Right cardiac atrium (tissue), 5 donors: Measurements from ENCODE around the gene KIT. TPM values are rescaled to one million over a fixed set of nuclear protein-coding genes. Genes with fewer than 3 reads are reported as not detected.

Experiments used
- ATAC-seq, 2 donors: fragments of 200-7000 bp; cut with Tn5 transposase; one replicate each; pipeline versions ENCODE4 v1.8.0 to v1.9.1; 2020; ENCODE audit warnings: moderate library complexity in 2 of 2, mild to moderate bottlenecking in 1 of 2
- DNase-seq, 3 donors: peaks; one replicate each; pipeline ENCODE4 v3.0.0-alpha.2; 2020
- H3K27ac ChIP-seq: one replicate; pipeline ENCODE4 v1.5.1; 2013; ENCODE audit warnings: mild to moderate bottlenecking, low read length, control low read depth, moderate library complexity
- H3K27me3 ChIP-seq: one replicate; pipeline ENCODE4 v1.6.1; 2013; ENCODE audit not compliant: control insufficient read depth, insufficient read depth
- H3K4me1 ChIP-seq: one replicate; pipeline ENCODE4 v1.6.1; 2013; ENCODE audit warnings: low read length; ENCODE audit not compliant: control insufficient read depth, insufficient read depth
- H3K4me3 ChIP-seq: one replicate; pipeline ENCODE4 v1.5.1; 2013; ENCODE audit warnings: low read length, control low read depth
- H3K9me3 ChIP-seq: one replicate; pipeline ENCODE4 v1.6.1; 2013; ENCODE audit warnings: low read length; ENCODE audit not compliant: control insufficient read depth
- WGBS: extraction: QIAGEN DNeasy Blood & Tissue Kit; methylation state at CpG from one replicate; pipeline ENCODE4 v1.1.7; 2013; 5-methylcytosine and 5-hydroxymethylcytosine counted together
- intact Hi-C, 4 donors: fragments of 100-400 bp; cut with DNase I; formaldehyde crosslinking; loops; one replicate each; pipeline versions ENCODE4 v1.11.0 to v1.14.0; 2022 to 2023
- polyA plus RNA-seq: library from polyadenylated mRNA; stranded (reverse); fragments of 200-250 nt; gene quantifications from one replicate; pipeline ENCODE4 v1.2.3, GENCODE V29; 2013
- total RNA-seq, 4 donors: library from RNA; stranded (reverse); fragmentation: NEBNext Ultra II Directional; extraction: Animal tissue kit (Norgen Biotek cat#: 25700); gene quantifications; one replicate each; pipeline ENCODE4 v1.2.1, GENCODE V29; 2021
- donor health status: healthy with polysubstance abuse.
- donor health status: DM: no; HTN: yes; CAD: no.
- donor health status: DM: no; HTN: no; CAD: no.
- donor health status: DM: no; HTN: yes; CAD: no; lungs with severe emphysema.
- donor health status: DM: yes; HTN: yes; CAD: no.

KIT gene
- total and polyA plus RNA-seq, 5 donors = 0.18 to 1.6 (median 1.4) TPM

DNA sequence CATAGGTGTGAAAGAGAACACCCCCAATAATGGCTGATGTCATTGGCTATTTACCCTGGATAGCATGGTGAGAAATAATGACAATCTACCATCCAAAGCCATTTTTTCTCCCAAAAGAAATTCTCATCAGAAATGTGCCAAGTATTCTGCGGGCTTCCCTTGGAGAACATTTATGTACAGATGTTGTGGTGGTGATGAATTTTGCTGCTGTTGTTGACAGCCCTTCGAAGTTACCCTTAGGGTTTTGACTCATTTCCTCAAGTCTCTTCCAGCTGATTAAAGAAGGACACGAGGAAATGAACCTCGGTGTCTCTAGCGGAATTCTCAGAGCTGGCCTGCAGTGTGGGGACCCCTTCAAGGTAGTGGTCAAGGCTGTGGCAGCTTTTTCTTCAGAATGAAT, 3.4 kb downstream of the KIT start:
- H3K4me3 ChIP-seq = no peak overlapping the region
- 43% methylated on average over 5 of the region's 5 CpGs for WGBS
- ATAC-seq = no peak
- DNase-seq = no peak
- H3K9me3 ChIP-seq = no peaks in the 10 kb centered on the region
- intact Hi-C loops = no loop called here
- no peaks in the 10 kb centered on the region for H3K4me1 ChIP-seq
- no peaks in the 10 kb centered on the region for H3K27me3 ChIP-seq
- H3K27ac ChIP-seq = no peak overlapping the region

DNA sequence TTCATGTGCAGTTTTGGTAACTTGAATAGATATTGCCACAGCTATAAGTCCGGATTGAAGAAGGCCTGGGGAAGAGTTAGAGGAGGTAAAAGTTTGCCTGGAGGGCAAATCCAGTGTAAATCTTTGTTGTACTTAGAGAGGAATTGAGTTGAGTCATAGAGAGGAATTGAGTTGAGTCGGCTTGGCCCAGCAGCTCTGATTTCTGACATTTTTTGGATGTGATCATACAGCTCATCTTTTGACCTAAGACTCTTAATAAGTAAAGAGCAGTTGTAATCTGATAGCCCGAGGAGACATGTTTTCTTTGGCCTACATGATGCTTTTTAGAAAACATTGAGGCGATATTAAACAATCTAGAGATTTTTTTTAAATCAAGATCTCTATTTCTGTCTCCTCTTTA, 3.9 kb downstream of the KIT start:
- Histone ChIP-seq H3K4me3 (no peak overlapping the region), H3K4me1 (no peaks in the 10 kb centered on the region), H3K9me3 (no peaks in the 10 kb centered on the region), H3K27ac (no peak overlapping the region), H3K27me3 (no peaks in the 10 kb centered on the region)
- ATAC-seq (no peak), DNase-seq (no peak)
- intact Hi-C loops = no loop called here
- WGBS = 47% methylated on average over 4 of the region's 4 CpGs

DNA sequence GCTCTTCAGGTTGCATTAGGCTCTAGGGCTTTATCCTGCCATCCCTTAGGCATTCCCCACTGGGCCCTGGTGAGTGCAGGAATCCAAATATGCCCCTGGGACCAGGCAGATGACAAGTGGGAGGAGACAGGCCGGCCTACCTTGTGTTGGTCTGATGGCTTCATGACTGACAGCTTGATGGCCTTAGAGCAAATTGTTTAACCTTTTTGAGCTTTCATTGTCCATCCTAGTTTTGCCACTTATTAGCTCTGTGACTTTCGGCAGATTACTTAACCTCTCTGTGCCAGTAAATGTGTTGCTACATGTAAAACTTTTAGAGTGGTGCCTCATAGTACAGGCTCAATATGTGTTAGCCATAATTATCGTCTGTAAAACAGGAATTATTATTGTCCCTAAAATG, 4.4 kb downstream of the KIT start:
- no peak overlapping the region for H3K27ac ChIP-seq
- DNase-seq (no peak), ATAC-seq (no peak)
- H3K4me3 ChIP-seq = no peak overlapping the region
- 93% methylated on average over 3 of the region's 3 CpGs for WGBS
- H3K4me1 ChIP-seq = no peaks in the 10 kb centered on the region
- intact Hi-C loops = no loop called here
- H3K9me3 ChIP-seq = no peaks in the 10 kb centered on the region
- no peaks in the 10 kb centered on the region for H3K27me3 ChIP-seq

GRCh38 chr4:54662901-54663585, 5.3 kb downstream of the KIT start:
- WGBS = 62% methylated on average over 6 of the region's 6 CpGs
- Histone ChIP-seq H3K27ac (no peak overlapping the region), H3K4me3 (no peak overlapping the region), H3K4me1 (no peaks in the 10 kb centered on the region), H3K9me3 (no peaks in the 10 kb centered on the region), H3K27me3 (no peaks in the 10 kb centered on the region)
- intact Hi-C loops = no loop called here
- ATAC-seq (no peak), DNase-seq (no peak)

- intact Hi-C loops = no loop called here
Measured at GRCh38 chr4:54664400-54664799, 6.6 kb downstream of the KIT start.

GRCh38 chr4:54668014-54668611, 10.4 kb downstream of the KIT start:
- Histone ChIP-seq H3K27me3 (no peaks in the 10 kb centered on the region), H3K27ac (no peak overlapping the region), H3K4me3 (no peak overlapping the region), H3K4me1 (no peaks in the 10 kb centered on the region), H3K9me3 (no peaks in the 10 kb centered on the region)
- intact Hi-C loops = no loop called here
- no peak for DNase-seq
- peak in 1 of 2 donors; percentile 43 for ATAC-seq
- WGBS = 46% methylated on average over 6 of the region's 6 CpGs

More at GRCh38 chr4:54664400-54664799, 6.6 kb downstream of the KIT start:
- H3K27ac ChIP-seq = no peak overlapping the region
- over 99% methylated on average over 6 of the region's 6 CpGs for WGBS
- no peaks in the 10 kb centered on the region for H3K27me3 ChIP-seq
- no peak overlapping the region for H3K4me3 ChIP-seq
- no peaks in the 10 kb centered on the region for H3K9me3 ChIP-seq
- DNase-seq (no peak), ATAC-seq (no peak)
- no peaks in the 10 kb centered on the region for H3K4me1 ChIP-seq

DNA sequence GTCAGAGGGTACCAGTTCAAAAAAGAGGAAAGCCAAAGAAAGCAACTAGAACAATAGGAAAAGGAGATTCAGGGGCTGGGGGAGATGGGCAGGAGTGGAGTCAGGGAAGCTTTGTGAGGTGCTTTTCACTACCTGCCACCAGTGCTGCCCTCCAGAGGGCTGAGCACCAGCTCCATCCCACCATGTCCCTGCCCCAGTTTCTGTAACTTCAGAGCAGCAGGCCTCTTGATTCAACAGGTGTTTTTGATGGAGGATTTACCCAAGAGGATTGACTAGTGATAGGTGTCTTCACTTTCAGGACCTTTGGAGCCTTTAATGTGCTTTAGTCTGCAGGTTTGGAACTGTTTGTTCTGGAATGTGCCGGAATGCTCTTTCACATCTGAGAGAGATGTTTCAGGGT, 12.1 kb downstream of the KIT start:
- no peak overlapping the region for H3K4me3 ChIP-seq
- H3K4me1 ChIP-seq = no peaks in the 10 kb centered on the region
- H3K27ac ChIP-seq = no peak overlapping the region
- intact Hi-C loops = no loop called here
- DNase-seq (no peak), ATAC-seq (no peak)
- WGBS = 100% methylated on average over 1 of the region's 1 CpG
- H3K9me3 ChIP-seq = no peaks in the 10 kb centered on the region
- no peaks in the 10 kb centered on the region for H3K27me3 ChIP-seq

DNA sequence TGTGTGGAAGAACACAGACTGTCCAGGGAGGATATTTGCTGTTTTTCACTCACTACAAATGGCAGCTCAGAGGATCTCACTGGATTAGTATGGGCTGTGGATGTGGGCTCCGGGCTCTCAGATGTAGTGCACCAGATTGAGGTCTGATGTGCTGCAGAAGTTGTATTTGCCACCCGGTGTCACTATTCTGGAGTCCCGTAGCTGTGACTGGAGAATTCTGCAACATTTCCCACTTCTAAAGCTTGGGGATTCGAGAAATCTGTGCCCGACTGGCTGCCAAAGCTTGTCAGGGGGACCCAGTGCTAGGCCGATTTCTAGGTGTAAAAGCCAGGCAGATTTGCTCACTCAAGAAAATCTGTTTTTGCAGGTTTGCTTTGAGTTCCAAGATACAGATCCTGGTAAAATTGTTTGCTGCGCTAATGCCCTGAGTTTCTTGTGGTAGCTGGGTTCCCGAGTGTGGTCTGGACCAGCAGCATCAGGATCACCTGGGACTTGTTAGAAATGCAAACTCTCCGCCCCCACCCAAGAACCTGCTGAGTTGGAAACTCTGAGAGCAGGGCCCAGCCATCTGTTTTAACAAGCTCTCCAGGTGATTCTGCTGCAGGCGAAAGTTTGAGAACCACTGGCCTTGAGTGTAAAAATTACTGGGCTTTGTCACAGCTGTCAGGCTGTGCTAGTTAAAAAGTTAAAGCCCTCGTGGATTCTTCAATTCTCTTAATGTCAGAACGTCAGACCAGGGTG, 18.1 kb downstream of the KIT start:
- WGBS = 86% methylated on average over 12 of the region's 12 CpGs
- no peaks in the 10 kb centered on the region for H3K4me1 ChIP-seq
- H3K27ac ChIP-seq = no peak overlapping the region
- DNase-seq = no peak
- no peaks in the 10 kb centered on the region for H3K27me3 ChIP-seq
- intact Hi-C loops = no loop called here
- no peaks in the 10 kb centered on the region for H3K9me3 ChIP-seq
- ATAC-seq = no peak
- H3K4me3 ChIP-seq = no peak overlapping the region

DNA sequence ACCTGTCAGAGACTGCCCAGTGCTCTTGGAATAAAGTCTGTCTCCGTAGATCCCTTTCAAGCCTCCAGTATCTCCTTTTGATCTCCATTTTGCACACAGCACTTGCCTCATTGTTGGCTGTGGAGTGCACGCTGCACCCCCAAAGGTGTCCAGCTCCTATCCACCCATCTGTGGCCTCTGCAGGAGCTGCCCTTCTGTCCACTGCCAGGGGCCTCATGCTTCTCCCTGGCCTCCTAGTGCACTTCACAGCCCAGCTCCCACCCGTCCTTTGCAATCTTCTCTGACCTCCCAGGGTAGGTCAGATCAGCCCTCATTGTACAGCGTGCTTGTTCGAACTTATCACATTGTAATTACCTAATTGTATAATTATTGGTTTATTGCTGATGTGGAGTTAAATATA, 18.9 kb downstream of the KIT start:
- DNase-seq (no peak), ATAC-seq (no peak)
- WGBS = 92% methylated on average over 5 of the region's 5 CpGs
- H3K27me3 ChIP-seq = no peaks in the 10 kb centered on the region
- H3K4me3 ChIP-seq = no peak overlapping the region
- intact Hi-C loops = no loop called here
- no peak overlapping the region for H3K27ac ChIP-seq
- H3K9me3 ChIP-seq = no peaks in the 10 kb centered on the region
- no peaks in the 10 kb centered on the region for H3K4me1 ChIP-seq

GRCh38 chr4:54677416-54677815, 19.7 kb downstream of the KIT start:
- Histone ChIP-seq H3K9me3 (no peaks in the 10 kb centered on the region), H3K27me3 (no peaks in the 10 kb centered on the region), H3K27ac (no peak overlapping the region), H3K4me3 (no peak overlapping the region), H3K4me1 (no peaks in the 10 kb centered on the region)
- intact Hi-C loops = no loop called here
- no peak for DNase-seq
- no peak for ATAC-seq
- WGBS = 83% methylated on average over 3 of the region's 3 CpGs

GRCh38 chr4:54677853-54678650, 20.3 kb downstream of the KIT start:
- WGBS = 88% methylated on average over 7 of the region's 7 CpGs
- no peak overlapping the region for H3K4me3 ChIP-seq
- no peaks in the 10 kb centered on the region for H3K27me3 ChIP-seq
- DNase-seq (no peak), ATAC-seq (no peak)
- H3K27ac ChIP-seq = no peak overlapping the region
- H3K4me1 ChIP-seq = no peaks in the 10 kb centered on the region
- no peaks in the 10 kb centered on the region for H3K9me3 ChIP-seq
- intact Hi-C loops = no loop called here
